ENCODE results near the gene MAML3.

The MAML3 gene

DNA sequence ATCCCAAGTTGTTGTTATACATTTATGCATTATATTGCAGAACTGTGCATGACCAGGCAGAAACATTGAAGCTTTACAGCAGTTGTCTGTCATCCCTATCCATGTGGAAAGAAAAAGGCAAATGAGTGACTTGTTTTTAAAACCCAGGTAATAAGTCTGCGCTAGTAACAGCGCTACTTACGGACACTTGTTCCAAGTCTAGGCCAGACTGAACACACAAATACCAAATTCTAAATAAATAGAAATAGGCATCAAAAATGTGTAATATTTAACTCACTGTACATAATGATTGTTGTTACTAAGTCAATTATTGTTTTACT is 548 bp upstream of the MAML3 start:
- no peak for DNase-seq

DNA sequence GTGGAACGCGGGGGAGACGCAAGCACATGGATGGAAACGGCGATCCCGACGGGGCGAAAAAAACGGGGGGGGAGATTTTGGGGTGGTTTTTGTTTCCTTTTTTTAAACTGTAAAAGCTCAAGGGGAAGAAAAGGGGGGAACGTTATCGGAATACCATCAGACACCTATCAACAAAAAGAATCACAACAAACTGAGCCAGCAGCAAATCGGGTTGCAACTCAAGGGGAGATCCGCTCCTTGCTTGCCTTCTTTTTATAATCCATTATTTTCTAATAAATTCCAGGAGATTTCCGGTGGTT is 616 bp downstream of the MAML3 start:
- DNase-seq, result no peak

DNA sequence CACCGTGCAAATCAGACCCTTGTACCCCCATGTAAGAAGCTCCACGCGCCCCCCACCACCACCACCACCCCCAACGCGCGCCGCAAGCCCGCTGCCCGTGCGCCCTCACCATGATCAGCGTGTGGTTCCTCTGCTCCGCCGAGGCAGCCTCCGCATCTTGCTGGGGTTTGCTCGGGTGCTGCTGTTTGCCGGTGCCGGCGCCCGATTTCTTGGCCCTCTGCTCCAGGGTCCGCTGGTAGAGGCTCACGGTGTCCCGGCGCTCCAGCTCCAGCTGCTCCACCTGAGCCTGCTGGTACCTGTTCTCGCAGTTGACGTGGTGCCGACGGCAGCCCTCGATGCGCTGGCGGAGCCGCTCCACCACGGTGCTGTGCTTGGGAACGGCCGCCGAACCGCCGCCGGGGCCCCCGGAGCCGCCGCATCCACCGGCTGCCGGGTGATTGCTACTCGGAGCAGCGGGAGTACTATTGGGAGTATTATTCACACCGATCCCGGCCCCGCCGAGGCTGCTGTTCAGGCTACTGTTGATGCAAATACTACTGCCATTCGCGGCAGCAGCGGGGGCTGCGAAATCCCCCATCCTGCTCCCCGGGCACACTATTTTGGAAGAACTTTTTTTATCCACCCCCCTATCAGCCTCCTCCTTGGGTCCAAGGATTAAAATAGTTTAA is 1.1 kb downstream of the MAML3 start:
- DNase-seq, result no peak

DNA sequence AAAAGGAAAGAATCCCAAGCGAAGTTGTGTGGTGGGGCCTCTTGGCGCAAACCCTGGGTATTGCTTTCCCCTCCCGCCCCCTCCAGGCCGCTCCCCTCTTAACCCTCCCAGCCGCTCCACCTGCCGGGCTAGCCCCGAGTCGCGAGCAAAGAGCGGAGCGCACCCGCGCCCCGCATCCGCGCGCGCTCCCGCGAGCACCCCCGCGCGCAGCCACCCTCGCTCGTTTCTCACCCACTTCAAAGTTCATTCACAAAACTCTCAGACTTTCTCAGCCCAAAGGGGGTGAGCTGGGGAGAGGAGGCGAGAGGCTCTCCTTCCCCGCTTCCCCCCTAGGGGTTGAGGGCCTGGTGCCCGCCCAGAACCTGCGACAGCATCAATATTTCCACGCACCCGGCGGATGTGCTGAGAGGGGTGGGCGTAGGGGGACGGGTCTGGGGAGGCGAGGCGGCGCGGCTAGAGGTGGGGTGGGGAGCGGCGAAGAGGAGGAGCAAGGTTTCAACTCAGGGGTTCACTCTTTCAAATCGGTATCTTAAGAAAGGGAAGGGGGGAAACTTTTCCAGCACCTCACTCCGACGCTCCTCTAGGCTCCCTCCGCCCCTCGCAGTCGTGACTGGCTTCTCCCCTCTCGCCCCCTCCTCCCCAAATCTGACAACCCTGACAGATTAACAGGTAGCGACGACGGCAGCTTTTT is 1.8 kb downstream of the MAML3 start:
- peak; percentile 81 for DNase-seq

GRCh38 chr4:140151699-140152012 is 2.3 kb downstream of the MAML3 start:
- peak; percentile 85 for DNase-seq

GRCh38 chr4:140150886-140151698 is 2.9 kb downstream of the MAML3 start:
- DNase-seq, result peak; percentile 89

DNA sequence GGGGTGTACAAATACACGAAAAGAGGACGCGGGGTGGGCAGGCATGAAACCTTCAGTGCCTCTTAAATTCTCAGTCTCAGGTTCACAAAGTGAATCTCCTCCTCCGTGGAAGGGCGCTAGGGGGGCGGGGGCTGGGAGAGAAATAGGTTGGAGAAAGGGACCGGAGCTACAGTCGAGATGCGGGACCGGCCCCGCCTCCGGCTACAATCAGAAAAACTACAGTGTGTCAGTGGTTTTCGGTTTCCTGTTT is 3.4 kb downstream of the MAML3 start:
- DNase-seq, result no peak

- peak; percentile 36 for DNase-seq
These were observed 3.9 kb downstream of the MAML3 start for GRCh38 chr4:140149846-140150635.

DNA sequence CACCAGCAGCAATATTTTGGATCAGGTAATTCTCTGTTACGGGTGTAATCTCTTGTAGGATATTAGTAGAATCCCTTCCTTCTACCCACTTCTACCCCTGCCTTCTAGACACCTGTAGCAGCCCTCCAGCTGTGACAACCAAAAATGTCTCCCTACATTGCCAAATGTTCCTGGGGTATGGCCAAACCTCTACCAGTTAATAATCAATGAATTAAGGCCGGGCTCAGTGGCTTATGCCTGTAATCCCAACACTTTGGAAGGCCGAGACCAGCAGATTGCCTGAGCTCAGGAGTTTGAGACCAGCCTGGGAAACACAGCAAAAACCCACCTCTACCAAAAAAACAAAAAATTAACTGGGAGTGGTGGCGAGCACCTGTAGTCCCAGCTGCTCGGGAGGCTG is 9.9 kb downstream of the MAML3 start:
- no peak for DNase-seq

DNA sequence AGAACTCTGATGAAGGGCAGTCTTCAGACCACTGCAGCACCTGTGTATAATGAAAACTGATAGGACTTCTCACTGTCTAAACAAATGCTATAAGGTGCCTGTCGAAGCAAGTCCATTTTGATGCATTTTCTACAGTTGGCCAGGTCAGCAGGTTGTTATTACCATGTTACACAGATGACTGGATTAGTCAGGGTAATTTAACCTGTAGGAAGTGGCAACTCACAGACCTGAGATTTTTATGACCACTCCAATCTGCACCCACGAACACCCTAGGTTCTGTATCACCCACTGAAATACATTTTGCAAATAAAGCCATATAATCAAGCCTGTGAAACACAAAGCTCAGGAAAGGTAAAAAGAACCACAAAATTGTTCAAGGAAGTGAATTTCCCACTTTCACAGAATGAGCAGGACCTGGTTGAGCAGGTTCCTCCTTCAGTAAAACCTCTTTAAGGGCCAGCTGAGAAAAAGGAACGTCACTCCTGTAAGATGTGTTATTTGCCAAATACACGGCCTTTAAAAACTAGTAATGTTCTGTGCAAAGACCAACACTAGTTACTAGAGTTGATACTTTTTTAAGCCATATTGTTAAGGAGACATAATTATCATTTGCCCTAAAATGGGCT is 12.7 kb downstream of the MAML3 start:
- no peak for DNase-seq

GRCh38 chr4:140140566-140140965 is 13.4 kb downstream of the MAML3 start:
- DNase-seq, result no peak

DNA sequence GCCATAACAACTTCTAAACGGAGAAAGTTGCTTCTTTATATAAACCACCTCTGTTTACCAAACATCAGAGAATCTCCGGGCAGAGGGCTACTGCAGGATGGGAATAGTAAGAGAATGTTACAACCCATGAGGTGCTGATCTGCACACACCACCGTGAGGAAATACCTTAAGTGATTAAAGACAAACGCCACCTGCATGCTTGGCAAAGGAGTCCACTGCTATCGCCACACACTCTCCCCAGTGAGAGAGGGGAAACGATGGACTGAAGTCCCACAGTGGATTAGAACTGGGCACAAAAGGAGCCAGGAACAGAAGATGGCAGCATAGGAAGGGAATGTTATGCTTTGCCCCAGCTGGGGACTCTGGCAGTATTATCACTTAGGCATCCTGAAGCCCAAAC is 15.6 kb downstream of the MAML3 start:
- no peak for DNase-seq

GRCh38 chr4:140137671-140138070 is 16.3 kb downstream of the MAML3 start:
- no peak for DNase-seq

- DNase-seq, result no peak
These were observed 17.5 kb downstream of the MAML3 start for GRCh38 chr4:140136509-140136908.

DNA sequence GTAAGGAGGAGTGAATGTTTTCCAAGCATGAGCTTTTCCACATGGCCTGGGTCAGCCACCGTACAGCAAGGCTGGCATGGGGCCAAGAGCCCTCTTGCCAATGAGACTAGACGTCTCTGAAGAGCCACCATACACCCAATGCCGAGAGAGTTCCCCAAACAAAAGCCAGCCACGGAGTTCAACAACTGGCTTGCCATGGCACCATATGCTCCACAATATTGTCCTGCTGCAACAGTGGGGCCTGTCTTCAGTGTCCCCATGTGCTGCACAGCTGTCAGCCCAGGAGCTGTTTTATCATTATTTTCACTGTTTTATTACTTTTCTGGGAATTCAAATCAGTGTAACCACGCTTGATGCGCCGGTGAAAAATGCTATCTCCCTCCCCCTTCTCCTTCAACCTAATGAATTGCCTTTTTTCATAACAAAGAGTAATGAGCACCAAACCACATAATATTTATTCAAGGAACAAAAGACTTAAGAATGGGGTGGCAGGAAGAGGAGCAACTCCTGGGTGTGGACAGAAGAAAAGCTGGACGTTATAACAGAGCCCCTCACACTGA is 18.4 kb downstream of the MAML3 start:
- peak; percentile 46 for DNase-seq

- no peak for DNase-seq
These were observed 19.1 kb downstream of the MAML3 start for GRCh38 chr4:140134746-140135425.

DNA sequence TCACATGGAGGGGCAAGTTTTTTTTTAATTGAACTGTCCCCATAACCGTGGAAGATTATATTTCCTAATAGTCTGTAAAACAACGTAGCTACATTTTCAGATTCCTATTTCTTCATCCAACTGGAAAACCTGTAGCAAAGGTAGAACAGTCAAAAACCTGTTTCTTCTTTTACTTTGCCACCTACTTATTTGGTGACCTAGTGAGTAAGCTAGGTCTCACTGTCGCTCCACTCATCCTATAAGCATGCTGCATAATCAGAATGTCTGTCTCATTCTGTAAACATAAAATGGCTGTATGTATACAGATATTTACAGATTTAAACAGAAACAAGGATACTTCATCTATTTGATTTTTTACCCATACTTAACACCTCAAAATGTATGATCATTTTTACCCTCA is 20.4 kb downstream of the MAML3 start:
- DNase-seq, result no peak

- DNase-seq, result no peak
These were observed 22.2 kb downstream of the MAML3 start for GRCh38 chr4:140131675-140132229.

DNA sequence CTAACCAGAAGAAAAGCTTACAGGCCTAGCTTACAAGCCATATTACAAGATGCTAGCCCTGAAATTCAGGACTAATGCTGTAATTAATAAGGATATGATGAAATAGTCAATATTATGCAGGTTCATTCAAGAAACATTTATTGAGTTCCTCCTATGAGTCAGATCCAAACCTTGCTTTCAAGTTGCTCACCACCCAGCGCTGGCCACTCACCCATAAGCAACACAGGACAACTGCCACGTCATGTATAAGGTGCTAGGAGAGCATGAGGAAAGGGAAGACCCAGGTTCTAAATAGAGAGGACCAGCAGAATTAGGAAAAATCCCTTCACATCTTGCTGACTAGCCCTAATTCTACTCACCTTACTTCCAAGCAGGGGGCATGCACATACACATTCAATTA is 23.3 kb downstream of the MAML3 start:
- no peak for DNase-seq

DNA sequence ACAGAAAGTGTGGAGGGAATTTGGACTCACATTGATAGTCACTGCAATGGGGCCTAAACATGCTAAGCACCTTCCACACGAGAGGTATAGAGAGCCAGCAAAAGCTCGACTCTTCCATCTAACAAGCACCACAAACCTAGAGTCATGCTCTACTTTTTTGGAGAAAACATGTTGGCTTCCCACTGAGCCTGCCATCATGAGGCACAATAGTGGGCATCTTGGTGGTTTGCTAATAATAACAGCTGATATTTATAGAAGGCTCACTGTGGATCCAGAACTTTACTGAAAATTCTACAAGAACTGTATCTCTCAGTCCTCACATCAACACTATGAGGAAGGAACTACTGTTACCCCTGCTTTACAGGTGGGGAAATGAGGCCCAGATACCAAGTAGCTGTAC is 26.6 kb downstream of the MAML3 start:
- DNase-seq, result no peak

- DNase-seq, result no peak
These were observed 27.7 kb downstream of the MAML3 start for GRCh38 chr4:140126261-140126660.

DNA sequence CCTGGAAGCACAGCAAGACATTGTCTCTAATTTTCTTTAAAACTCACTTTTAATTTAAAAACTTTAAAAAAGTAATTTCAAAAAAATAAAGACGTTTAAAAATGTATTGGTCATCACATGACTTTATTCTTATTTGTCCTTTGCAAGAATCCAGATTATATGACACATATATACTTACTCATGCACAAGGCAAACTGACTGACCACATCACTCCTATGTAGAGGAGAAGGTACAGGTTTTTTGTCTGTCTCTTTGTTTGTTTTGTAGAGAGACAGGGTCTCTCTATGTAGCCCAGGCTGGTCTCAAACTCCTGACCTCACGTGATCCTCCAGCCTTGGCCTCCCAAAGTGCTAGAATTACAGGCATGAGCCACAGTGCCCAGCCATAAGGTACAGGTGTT is 28.6 kb downstream of the MAML3 start:
- no peak for DNase-seq

All from NCI-H2227 treated with DMSO at 0.1 percent for 48 hours (cell line).